K562 (cell line): ENCODE measurements around the gene NADSYN1. TPM values are rescaled to one million over a fixed set of nuclear protein-coding genes. Genes with fewer than 3 reads are reported as not detected.

Source experiments
- ATAC-seq: fragments of 200-7000 bp; cut with Tn5 transposase; 3 replicates; pipeline ENCODE4 v1.9.1; 2020; ENCODE audit warnings: moderate library complexity
- BruUV-seq: library from RNA; stranded (reverse); fragments of 400-500 nt; replicated peaks from 2 replicates; lab custom pipeline; 2021; lab: Mats Ljungman, UMichigan
- CTCF ChIA-PET: fragments of 300-600 bp; formaldehyde crosslinking; extraction: SDS; loops from one replicate; lab custom pipeline; 2021; ENCODE audit warnings: low intra/inter-chr PET ratio; lab: Yijun Ruan, JAX
- POLR2A ChIA-PET: fragments of 300-600, 350-650 bp; sonication (Branson Sonifier 250); formaldehyde crosslinking; extraction: SDS; loops from one replicate; lab custom pipeline; 2021; ENCODE audit warnings: antibody characterized with exemption, inconsistent platforms; lab: Yijun Ruan, JAX
- DNase-seq, 4 experiments: peaks; one replicate each; pipeline versions ENCODE4 v3.0.0 to v3.0.0-alpha.2; 2011 to 2018; ENCODE audit warnings: low spot score in 3 of 4, mixed read lengths in 3 of 4; ENCODE audit errors: extremely low read depth in 1 of 4
- FAIRE-seq: peaks from 2 replicates; lab custom pipeline; 2011; peaks lifted over from hg19 to GRCh38; lab: Jason Lieb, UNC
- H2AFZ ChIP-seq: 2 replicates; pipeline ENCODE4 v1.6.0; 2011; ENCODE audit warnings: low read depth, low read length, control low read depth, inconsistent platforms
- H3K27ac ChIP-seq: fragments of 200-600 bp; 3 replicates; pipeline ENCODE4 v1.8.0; 2011; ENCODE audit warnings: low read depth, mild to moderate bottlenecking, control low read depth, inconsistent platforms, low read length, moderate library complexity, mixed read lengths; ENCODE audit errors: extremely low read depth
- H3K27me3 ChIP-seq, 2 experiments: fragments of 300-600 bp in 1 of 2; 2 replicates in 1 of 2; 3 replicates in 1 of 2; pipeline versions ENCODE4 v1.6.0 to v1.8.0; 2011; ENCODE audit warnings: inconsistent platforms in 2 of 2, low read length in 2 of 2, mild to moderate bottlenecking in 1 of 2, mixed read lengths in 1 of 2, moderate library complexity in 1 of 2; ENCODE audit not compliant: control insufficient read depth in 2 of 2, insufficient read depth in 2 of 2
- H3K36me3 ChIP-seq: fragments of 300-600 bp; 3 replicates; pipeline ENCODE4 v1.8.0; 2011; ENCODE audit warnings: mild to moderate bottlenecking, low read length, inconsistent platforms; ENCODE audit not compliant: control insufficient read depth, insufficient read depth
- H3K4me1 ChIP-seq, 2 experiments: fragments of 200-600 bp in 1 of 2; replicated peaks in 1 of 2; 2 replicates in 1 of 2; 3 replicates in 1 of 2; pipeline versions ENCODE4 v1.5.1 to v1.8.0; 2011; ENCODE audit warnings: inconsistent platforms in 2 of 2, low read length in 2 of 2, mild to moderate bottlenecking in 1 of 2, mixed read lengths in 1 of 2, moderate library complexity in 1 of 2; ENCODE audit not compliant: control insufficient read depth in 2 of 2, insufficient read depth in 2 of 2
- H3K4me2 ChIP-seq: 2 replicates; pipeline ENCODE4 v1.6.1; 2011; ENCODE audit warnings: low read length, control low read depth, inconsistent platforms, mixed read lengths; ENCODE audit not compliant: insufficient read depth
- H3K4me3 ChIP-seq: fragments of 200-600 bp; sonication (generic), shearing (Covaris generic); 2 replicates; pipeline ENCODE4 v1.5.1; 2016; ENCODE audit warnings: control low read depth, inconsistent platforms
- H3K79me2 ChIP-seq: fragments of 200-600 bp; 3 replicates; pipeline ENCODE4 v1.8.0; 2011; ENCODE audit warnings: low read length, inconsistent platforms; ENCODE audit not compliant: control insufficient read depth, insufficient read depth
- H3K9ac ChIP-seq, 2 experiments: 2 replicates each; pipeline versions ENCODE4 v1.6.0 to v1.6.1; 2011; ENCODE audit warnings: low read depth in 2 of 2, low read length in 2 of 2, control low read depth in 1 of 2, inconsistent platforms in 1 of 2, mild to moderate bottlenecking in 1 of 2, mixed read lengths in 1 of 2; ENCODE audit not compliant: insufficient read depth in 1 of 2
- H3K9me1 ChIP-seq: one replicate; pipeline ENCODE4 v1.6.0; 2011; ENCODE audit warnings: inconsistent platforms, mild to moderate bottlenecking, low read length, moderate library complexity; ENCODE audit not compliant: control insufficient read depth, insufficient read depth
- H3K9me3 ChIP-seq: replicated peaks from 2 replicates; pipeline ENCODE4 v1.5.1; 2011; ENCODE audit warnings: low read depth, low read length, inconsistent platforms; ENCODE audit not compliant: control insufficient read depth, insufficient read depth
- H4K20me1 ChIP-seq: replicated peaks from 2 replicates; pipeline ENCODE4 v1.6.1; 2011; ENCODE audit warnings: low read length, inconsistent platforms, mixed read lengths; ENCODE audit not compliant: control insufficient read depth, insufficient read depth
- ADNP ChIP-seq: fragments of 200-800 bp; sonication (Bioruptor generic); IDR thresholded peaks from 2 replicates; pipeline ENCODE4 v1.6.1; 2016; ENCODE audit warnings: missing genetic modification characterization, missing compliant biosample characterization
- CREB3L1 ChIP-seq: fragments of 450-650 bp; IDR thresholded peaks from 2 replicates; pipeline ENCODE4 v1.6.1; 2014; ENCODE audit warnings: low read depth, mild to moderate bottlenecking, moderate library complexity, borderline replicate concordance
- HMGXB4 ChIP-seq: sonication (generic); formaldehyde crosslinking; IDR thresholded peaks from 2 replicates; pipeline ENCODE4 v1.8.1; 2023; ENCODE audit warnings: mild to moderate bottlenecking, missing genetic modification reagents
- MAFF ChIP-seq: IDR thresholded peaks from 2 replicates; pipeline ENCODE4 v1.6.1; 2012; ENCODE audit warnings: low read length, improper control_type of control experiment
- PHF8 ChIP-seq: fragments of 200-600 bp; sonication (generic); IDR thresholded peaks from 2 replicates; pipeline ENCODE4 v1.6.1; 2012; ENCODE audit warnings: mixed run types, mild to moderate bottlenecking, inconsistent platforms, low read length, moderate library complexity, borderline replicate concordance
- THRA ChIP-seq: fragments of 450-650 bp; IDR thresholded peaks from 2 replicates; pipeline ENCODE4 v1.6.1; 2017; ENCODE audit warnings: mild to moderate bottlenecking, moderate library complexity
- WHSC1 ChIP-seq: IDR thresholded peaks from one replicate; pipeline ENCODE4 v1.6.1; 2012; ENCODE audit warnings: low read length, control low read depth, inconsistent platforms
- WGBS: fragments of 100-300 bp; shearing (Covaris generic); methylation state at CpG from one replicate; pipeline ENCODE4 v1.1.6; 2016; ENCODE audit warnings: low coverage, mixed read lengths; ENCODE audit not compliant: insufficient coverage; ENCODE audit errors: missing lambda C conversion rate; 5-methylcytosine and 5-hydroxymethylcytosine counted together
- in situ Hi-C: fragments of 300-500 bp; cut with MboI; formaldehyde crosslinking; loops from 4 replicates; pipeline ENCODE4 v1.15.0; 2018; ENCODE audit warnings: inconsistent platforms, mixed read lengths
- intact Hi-C: fragments of 100-400 bp; cut with micrococcal nuclease; formaldehyde crosslinking; loops from 2 replicates; pipeline ENCODE4 v1.14.2; 2022
- polyA plus RNA-seq, 8 experiments: library from polyadenylated mRNA; depleted of rRNA in 4 of 8; stranded (reverse) in 5 of 8; unstranded in 3 of 8; fragments of >200 nt; fragmentation: Nextera tagmentation in 2 of 8; fragmentation: Illumina TruSeq in 1 of 8; extraction: Ambion mirVana in 2 of 8; extraction: Trizol in 1 of 8; gene quantifications; 2 replicates each; pipeline versions ENCODE4 v1.2.1 to v1.2.3, GENCODE V29; 2011 to 2014; ENCODE audit warnings: inconsistent platforms in 1 of 8, missing spikeins in 1 of 8
- total RNA-seq, 7 experiments: library from RNA; depleted of rRNA in 6 of 7; stranded (reverse); fragments of >200 nt in 6 of 7; fragmentation: Illumina TruSeq in 2 of 7; extraction: Trizol in 2 of 7; gene quantifications; 2 replicates each; pipeline versions ENCODE4 v1.2.1 to v1.2.3, GENCODE V29; 2011 to 2021; ENCODE audit warnings: low replicate concordance in 1 of 7

NADSYN1 gene
- total and polyA plus RNA-seq, 9 of the 15 experiments (the other 6 are each of a cell fraction or from before 2014, with no cell fraction given), result 12.7 to 57.3 (median 42.1) TPM

- intact Hi-C loops, result no loop called here
- Histone ChIP-seq H3K36me3 (peaks cover 39% of the 10 kb centered on the region; the same call in 2 of the 3 replicates), H2AFZ (no peak overlapping the region), H3K9me3 (no peaks in the 10 kb centered on the region), H3K4me2 (no peak overlapping the region), H3K9me1 (no peaks in the 10 kb centered on the region), H3K79me2 (no peaks in the 10 kb centered on the region), H3K27ac (no peak overlapping the region), H4K20me1 (no peaks in the 10 kb centered on the region), H3K27me3 (no peaks in the 10 kb centered on the region), H3K4me3 (no peak overlapping the region), H3K4me1 (peaks cover 6 to 17% of the 10 kb centered on the region in 2 experiments; a peak in 4 of 5 replicates), H3K9ac (peak overlapping the region in 1 of 2 experiments; percentile 5; a peak in 1 of 4 replicates)
- ChIA-PET POLR2A (no interaction called here), CTCF (no interaction called here)
- TF ChIP-seq HMGXB4 (CRISPR knock-in tag) (no peak), ADNP (tag) (no peak), MAFF (no peak), CREB3L1 (no peak), PHF8 (no peak), WHSC1 (no peak), THRA (no peak)
- no peak for FAIRE-seq
- BruUV-seq, result no TSS peak
- no peak for ATAC-seq
- DNase-seq, result no peak
- WGBS, result 83% methylated on average over 8 of the region's 9 CpGs
- in situ Hi-C loops, result no loop called here
Measured at GRCh38 chr11:71491940-71492339, 38.9 kb downstream of the NADSYN1 start.
